Measurements from ENCODE around the gene NCOR1.
"Not testable (repeated sequence)": the region's sequence is repeated elsewhere in the genome, so short reads cannot be mapped to it uniquely, and the experiment has no call there.

NCOR1 gene

DNA sequence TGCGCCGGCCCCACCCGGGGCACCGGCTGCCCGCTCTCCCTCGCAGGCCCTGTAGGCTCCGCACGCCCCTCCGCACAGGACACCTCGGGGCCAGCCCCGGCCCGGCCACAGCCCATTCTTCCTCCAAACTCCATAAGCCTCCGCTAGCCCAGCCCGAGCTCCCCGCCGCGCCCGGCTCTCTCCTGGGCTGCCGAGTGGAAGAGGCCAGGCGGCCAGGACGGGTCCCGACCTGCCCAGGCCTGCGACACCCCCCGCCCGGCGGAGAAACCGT lies 397 bp downstream of the NCOR1 start:
- DNase-seq (ENCODE audit: low spot score): no peak

GRCh38 chr17:16214190-16215001 lies 938 bp downstream of the NCOR1 start:
- no peak for DNase-seq (ENCODE audit: low spot score)

GRCh38 chr17:16212793-16213192 lies 2.5 kb downstream of the NCOR1 start:
- no peak for DNase-seq (ENCODE audit: low spot score)

DNA sequence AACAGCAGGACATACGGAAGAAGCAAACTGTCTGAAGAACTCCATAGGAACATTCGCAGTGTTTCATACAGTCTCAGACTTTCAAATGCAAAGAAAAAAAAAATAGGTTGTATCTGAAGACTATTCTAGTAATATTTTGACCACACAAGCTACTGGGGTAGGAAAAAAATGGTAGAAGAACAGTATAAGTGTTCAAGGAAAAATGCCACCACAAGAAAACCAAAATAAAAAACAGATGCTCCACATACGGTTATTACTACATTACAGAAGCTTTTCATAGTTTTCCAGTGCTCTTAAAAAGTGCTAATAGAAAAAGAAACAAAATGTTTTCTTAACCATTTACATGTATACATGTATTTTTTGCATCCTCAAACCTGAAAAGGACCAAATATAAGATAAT lies 3.7 kb downstream of the NCOR1 start:
- DNase-seq (ENCODE audit: low spot score): no peak

GRCh38 chr17:16204763-16205162 lies 10.6 kb downstream of the NCOR1 start:
- DNase-seq (ENCODE audit: low spot score): not testable (repeated sequence)

GRCh38 chr17:16202554-16203500 lies 12.5 kb downstream of the NCOR1 start:
- DNase-seq (ENCODE audit: low spot score): not testable (repeated sequence)

GRCh38 chr17:16201693-16202131 lies 13.6 kb downstream of the NCOR1 start:
- DNase-seq (ENCODE audit: low spot score): not testable (repeated sequence)

- no peak for DNase-seq (ENCODE audit: low spot score)
These were observed 16.2 kb downstream of the NCOR1 start for GRCh38 chr17:16199093-16199492.

DNA sequence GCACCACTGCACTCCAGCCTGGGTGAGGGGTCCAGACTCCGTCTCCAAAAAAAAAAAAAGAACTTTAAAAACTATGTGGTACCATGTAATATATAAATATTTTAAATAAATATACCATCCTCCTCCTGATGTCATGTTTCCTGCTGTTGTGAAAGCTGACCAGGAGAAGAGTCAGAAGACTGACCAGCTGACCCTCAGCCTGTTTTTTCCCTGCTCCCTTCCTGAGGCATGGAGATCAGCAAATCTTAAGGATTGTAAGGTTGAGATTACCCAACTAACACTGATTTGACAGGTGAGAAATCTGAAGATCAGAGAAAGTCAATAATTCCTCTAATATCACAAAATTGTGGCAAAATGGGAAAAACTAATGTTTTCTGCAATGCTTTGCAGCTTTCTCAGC lies 18.1 kb downstream of the NCOR1 start:
- DNase-seq (ENCODE audit: low spot score): no peak

GRCh38 chr17:16194307-16194835 lies 21.0 kb downstream of the NCOR1 start:
- DNase-seq (ENCODE audit: low spot score): not testable (repeated sequence)

DNA sequence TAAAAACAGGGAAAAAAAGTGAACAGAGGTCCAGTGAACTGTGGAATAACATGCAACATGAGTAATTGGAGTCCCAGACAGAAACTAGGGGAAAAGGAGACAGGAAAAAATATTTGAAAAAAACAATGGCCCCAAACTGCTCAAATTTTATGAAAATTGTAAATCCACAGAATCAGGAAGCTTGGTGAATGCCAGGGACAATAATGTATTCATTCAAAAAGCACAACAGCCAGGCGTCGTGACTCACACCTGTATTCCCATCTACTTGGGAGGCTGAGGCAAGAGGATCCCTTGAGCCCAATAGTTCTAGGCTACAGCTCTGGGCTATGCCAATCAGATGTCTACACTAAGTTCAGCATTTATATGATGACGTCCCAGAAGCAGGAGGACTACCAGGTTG lies 23.7 kb downstream of the NCOR1 start:
- DNase-seq (ENCODE audit: low spot score): no peak

DNA sequence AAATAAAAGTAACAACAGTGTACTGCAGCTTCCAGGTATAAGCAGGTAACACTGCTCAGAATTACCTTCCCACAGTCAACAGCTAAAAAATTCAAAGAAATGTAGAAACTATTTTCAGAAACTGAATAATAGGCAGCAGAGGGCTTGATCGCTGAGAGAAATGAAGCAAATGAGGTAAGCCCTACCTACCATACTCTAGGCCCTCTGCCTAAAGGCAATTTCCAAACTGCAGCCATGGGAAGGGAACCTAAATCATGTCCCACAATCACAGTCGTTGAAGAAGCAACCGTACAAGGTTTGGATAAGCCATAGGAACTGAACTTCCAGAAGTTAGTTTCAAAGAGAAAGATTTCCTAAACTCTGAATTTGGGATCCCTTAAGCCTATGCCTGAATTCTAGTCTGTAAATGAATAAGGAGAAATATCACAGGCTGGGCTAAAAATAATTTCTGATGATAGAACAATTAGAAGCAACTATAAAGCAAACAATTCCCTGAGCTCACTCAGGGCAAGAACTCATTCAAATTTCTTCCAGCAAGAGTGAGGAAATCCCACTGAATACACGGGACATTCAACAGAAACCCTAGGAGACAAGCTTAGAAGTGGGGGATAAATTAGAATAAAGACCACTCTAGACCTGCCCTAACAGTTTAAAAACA lies 24.5 kb downstream of the NCOR1 start:
- no peak for DNase-seq (ENCODE audit: low spot score)

GRCh38 chr17:16189791-16190348 lies 25.5 kb downstream of the NCOR1 start:
- DNase-seq (ENCODE audit: low spot score): no peak

- no peak for DNase-seq (ENCODE audit: low spot score)
These were observed 27.7 kb downstream of the NCOR1 start for GRCh38 chr17:16187642-16188041.

GRCh38 chr17:16181581-16181980 lies 33.8 kb downstream of the NCOR1 start:
- DNase-seq (ENCODE audit: low spot score): no peak

- no peak for DNase-seq (ENCODE audit: low spot score)
These were observed 36.5 kb downstream of the NCOR1 start for GRCh38 chr17:16178836-16179235.

GRCh38 chr17:16171613-16172012 lies 43.7 kb downstream of the NCOR1 start:
- no peak for DNase-seq (ENCODE audit: low spot score)

- not testable (repeated sequence) for DNase-seq (ENCODE audit: low spot score)
These were observed 48.6 kb downstream of the NCOR1 start for GRCh38 chr17:16166766-16167165.

GRCh38 chr17:16158714-16159113 lies 56.6 kb downstream of the NCOR1 start:
- no peak for DNase-seq (ENCODE audit: low spot score)

GRCh38 chr17:16155536-16155935 lies 59.8 kb downstream of the NCOR1 start:
- no peak for DNase-seq (ENCODE audit: low spot score)

DNA sequence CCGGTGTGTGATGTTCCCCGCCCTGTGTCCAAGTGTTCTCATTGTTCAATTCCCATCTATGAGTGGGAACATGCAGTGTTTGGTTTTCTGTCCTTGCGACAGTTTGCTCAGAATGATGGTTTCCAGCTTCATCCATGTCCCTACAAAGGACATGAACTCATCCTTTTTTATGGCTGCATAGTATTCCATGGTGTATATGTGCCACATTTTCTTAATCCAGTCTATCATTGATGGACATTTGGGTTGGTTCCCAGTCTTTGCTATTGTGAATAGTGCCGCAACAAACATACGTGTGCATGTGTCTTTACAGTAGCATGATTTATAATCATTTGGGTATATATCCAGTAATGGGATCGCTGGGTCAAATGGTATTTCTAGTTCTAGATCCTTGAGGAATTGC lies 63.0 kb downstream of the NCOR1 start:
- not testable (repeated sequence) for DNase-seq (ENCODE audit: low spot score)

GRCh38 chr17:16150251-16150856 lies 65.0 kb downstream of the NCOR1 start:
- no peak for DNase-seq (ENCODE audit: low spot score)
